SK-N-SH (cell line): Measurements from ENCODE around the gene NSMCE1. TPM values are rescaled to one million over a fixed set of nuclear protein-coding genes. Genes with fewer than 3 reads are reported as not detected.

Experiments used
- CTCF ChIA-PET: fragments of 300-600, 350-600 bp; formaldehyde crosslinking; extraction: SDS; loops from one replicate; lab custom pipeline; 2021; lab: Yijun Ruan, JAX
- POLR2A ChIA-PET: fragments of 350-600 bp; sonication (Branson Sonifier 250); formaldehyde crosslinking; extraction: SDS; loops from one replicate; lab custom pipeline; 2020; ENCODE audit warnings: antibody characterized with exemption, inconsistent platforms; lab: Yijun Ruan, JAX
- DNase-seq: peaks from one replicate; pipeline ENCODE4 v3.0.0; 2012
- H2AFZ ChIP-seq: fragments of 200-600 bp; sonication (generic); 2 replicates; pipeline ENCODE4 v1.8.1; 2016; ENCODE audit warnings: antibody characterized with exemption, mild to moderate bottlenecking, low read depth
- H3F3A ChIP-seq: fragments of 200-600 bp; sonication (generic); replicated peaks from 2 replicates; pipeline ENCODE3; 2016; ENCODE audit warnings: antibody characterized with exemption, mild to moderate bottlenecking; ENCODE audit not compliant: insufficient read depth
- H3K27ac ChIP-seq, 2 experiments: fragments of 200-500 bp in 1 of 2; fragments of 200-600 bp in 1 of 2; sonication (Bioruptor generic) in 1 of 2; sonication (generic), shearing (Covaris generic) in 1 of 2; 2 replicates each; pipeline versions ENCODE4 v1.5.1 to v1.6.1; 2014 to 2016; ENCODE audit warnings: low read depth in 2 of 2, inconsistent platforms in 1 of 2, low read length in 1 of 2, mild to moderate bottlenecking in 1 of 2, mixed read lengths in 1 of 2
- H3K27me3 ChIP-seq: fragments of 200-600 bp; sonication (generic), shearing (Covaris generic); 2 replicates; pipeline ENCODE4 v1.6.1; 2016; ENCODE audit warnings: mixed run types; ENCODE audit not compliant: insufficient read depth
- H3K36me3 ChIP-seq, 2 experiments: fragments of 200-500 bp in 1 of 2; fragments of 200-600 bp in 1 of 2; sonication (Bioruptor generic) in 1 of 2; sonication (generic) in 1 of 2; replicated peaks in 1 of 2; 2 replicates each; pipeline versions ENCODE3 to v1.5.1; 2014 to 2016; ENCODE audit warnings: low read length in 1 of 2, mild to moderate bottlenecking in 1 of 2; ENCODE audit not compliant: insufficient read depth in 2 of 2, control insufficient read depth in 1 of 2
- H3K4me1 ChIP-seq, 2 experiments: fragments of 200-500 bp in 1 of 2; fragments of 200-600 bp in 1 of 2; sonication (Bioruptor generic) in 1 of 2; sonication (generic), shearing (Covaris generic) in 1 of 2; 2 replicates each; pipeline versions ENCODE4 v1.5.1 to v1.6.1; 2014 to 2016; ENCODE audit warnings: low read depth in 1 of 2, low read length in 1 of 2, mixed run types in 1 of 2; ENCODE audit not compliant: insufficient read depth in 2 of 2, control insufficient read depth in 1 of 2
- H3K4me2 ChIP-seq: fragments of 200-600 bp; sonication (generic), shearing (Covaris generic); 2 replicates; pipeline ENCODE4 v1.6.1; 2017; ENCODE audit warnings: mixed run types
- H3K4me3 ChIP-seq, 2 experiments: fragments of 200-500 bp in 1 of 2; fragments of 200-600 bp in 1 of 2; sonication (Bioruptor generic) in 1 of 2; sonication (generic), shearing (Covaris generic) in 1 of 2; 2 replicates each; pipeline versions ENCODE4 v1.5.1 to v1.8.1; 2014 to 2016; ENCODE audit warnings: low read depth in 2 of 2, inconsistent platforms in 1 of 2, low read length in 1 of 2, mild to moderate bottlenecking in 1 of 2, mixed read lengths in 1 of 2, moderate library complexity in 1 of 2
- H3K79me2 ChIP-seq: fragments of 200-600 bp; sonication (generic); 2 replicates; pipeline ENCODE4 v1.8.1; 2017; ENCODE audit warnings: mild to moderate bottlenecking; ENCODE audit not compliant: insufficient read depth
- H3K9ac ChIP-seq: fragments of 200-600 bp; sonication (generic); 2 replicates; pipeline ENCODE4 v1.6.1; 2017; ENCODE audit warnings: mixed run types
- H3K9me2 ChIP-seq: fragments of 200-600 bp; sonication (generic); 2 replicates; pipeline ENCODE4 v1.6.1; 2017; ENCODE audit warnings: mixed run types
- H3K9me3 ChIP-seq: fragments of 200-600 bp; sonication (generic); 2 replicates; pipeline ENCODE4 v1.6.1; 2017; ENCODE audit warnings: mixed run types, mild to moderate bottlenecking, moderate library complexity
- H4K20me1 ChIP-seq: fragments of 200-600 bp; sonication (generic); 2 replicates; pipeline ENCODE4 v1.6.1; 2017; ENCODE audit warnings: mild to moderate bottlenecking, mixed run types; ENCODE audit not compliant: insufficient read depth
- CHD2 ChIP-seq: fragments of 150-350 bp; IDR thresholded peaks from 2 replicates; pipeline ENCODE4 v1.6.1; 2018; ENCODE audit warnings: low read length; ENCODE audit not compliant: partially characterized antibody
- FOXM1 ChIP-seq: IDR thresholded peaks from 2 replicates; pipeline ENCODE4 v1.4.0; 2012; ENCODE audit warnings: low read depth, mild to moderate bottlenecking
- IRF3 ChIP-seq: fragments of 150-350 bp; IDR thresholded peaks from 2 replicates; pipeline ENCODE4 v1.6.1; 2016; ENCODE audit warnings: mild to moderate bottlenecking, low read depth, low read length
- MAX ChIP-seq: IDR thresholded peaks from 2 replicates; pipeline ENCODE4 v1.4.0; 2012; ENCODE audit warnings: low read depth
- NFIC ChIP-seq: IDR thresholded peaks from 2 replicates; pipeline ENCODE4 v1.4.0; 2012; ENCODE audit warnings: borderline replicate concordance
- RAD21 ChIP-seq: IDR thresholded peaks from 2 replicates; pipeline ENCODE4 v1.6.1; 2012; ENCODE audit warnings: mild to moderate bottlenecking, low read length
- RCOR1 ChIP-seq: fragments of 150-350 bp; IDR thresholded peaks from 2 replicates; pipeline ENCODE4 v1.6.1; 2017; ENCODE audit warnings: antibody characterized with exemption, low read length
- SIN3A ChIP-seq: IDR thresholded peaks from 2 replicates; pipeline ENCODE4 v1.6.1; 2012; ENCODE audit warnings: low read depth, mild to moderate bottlenecking, low read length, moderate library complexity, borderline replicate concordance
- SMC3 ChIP-seq: IDR thresholded peaks from 2 replicates; pipeline ENCODE4 v1.6.1; 2012; ENCODE audit warnings: low read depth, low read length, improper control_type of control experiment
- TAF1 ChIP-seq: IDR thresholded peaks from 2 replicates; pipeline ENCODE4 v1.6.1; 2012; ENCODE audit warnings: low read depth, mild to moderate bottlenecking, low read length, moderate library complexity, borderline replicate concordance
- TCF12 ChIP-seq: IDR thresholded peaks from 2 replicates; pipeline ENCODE4 v1.4.0; 2012
- USF1 ChIP-seq: IDR thresholded peaks from 2 replicates; pipeline ENCODE4 v1.4.0; 2012; ENCODE audit warnings: low read depth, borderline replicate concordance
- USF2 ChIP-seq: fragments of 150-350 bp; IDR thresholded peaks from 2 replicates; pipeline ENCODE4 v1.6.1; 2017; ENCODE audit warnings: antibody characterized with exemption, low read length, low read depth, borderline replicate concordance
- ZBTB33 ChIP-seq: IDR thresholded peaks from 2 replicates; pipeline ENCODE4 v1.4.0; 2012; ENCODE audit warnings: low read depth, borderline replicate concordance
- WGBS: methylation state at CpG from one replicate; pipeline ENCODE4 v1.1.6; 2017; ENCODE audit warnings: low lambda C conversion rate; 5-methylcytosine and 5-hydroxymethylcytosine counted together
- polyA plus RNA-seq, 3 experiments: library from polyadenylated mRNA; depleted of rRNA; stranded (reverse); fragments of >200 nt; gene quantifications; 2 replicates each; pipeline ENCODE4 v1.2.3, GENCODE V29; 2012

NSMCE1 gene
- polyA plus RNA-seq, 1 of the 3 experiments (the other 2 are of a cell fraction): 39.8 TPM

- DNase-seq: no peak
- TF ChIP-seq RAD21: no peak
- TF ChIP-seq FOXM1: no peak
- no peak for TF ChIP-seq TAF1
- TF ChIP-seq IRF3: no peak
- TF ChIP-seq TCF12: no peak
- no peak for TF ChIP-seq CHD2
- no peak for TF ChIP-seq NFIC
- TF ChIP-seq SIN3A: no peak
- TF ChIP-seq ZBTB33: no peak
- no peak for TF ChIP-seq SMC3
- TF ChIP-seq USF1: no peak
- no peak for TF ChIP-seq RCOR1
- no peak for TF ChIP-seq MAX
- TF ChIP-seq USF2: no peak
- peaks cover 3% of the 10 kb centered on the region for H3F3A ChIP-seq
- H4K20me1 ChIP-seq: no peaks in the 10 kb centered on the region
- H3K9me3 ChIP-seq: no peaks in the 10 kb centered on the region
- no peaks in the 10 kb centered on the region for H3K36me3 ChIP-seq
- no peaks in the 10 kb centered on the region for H3K27me3 ChIP-seq
- H3K9me2 ChIP-seq: no peaks in the 10 kb centered on the region
- no peak overlapping the region for H3K4me3 ChIP-seq
- 94% methylated on average over 2 of the region's 2 CpGs for WGBS
- H2AFZ ChIP-seq: no peak overlapping the region
- H3K27ac ChIP-seq: no peak overlapping the region
- POLR2A ChIA-PET: no interaction called here
- H3K9ac ChIP-seq: no peak overlapping the region
- H3K4me2 ChIP-seq: no peak overlapping the region
- H3K4me1 ChIP-seq: peaks cover 33 to 48% of the 10 kb centered on the region in 2 experiments; a peak in 3 of 4 replicates
- CTCF ChIA-PET: interaction anchor here (0.6 to 6.3 kb wide), 3 partner anchors 13 to 136 kb away, joined by 3 to 104 read pairs (median 4); no protein-coding TSS in a partner anchor
- no peaks in the 10 kb centered on the region for H3K79me2 ChIP-seq
These were observed 30.0 kb downstream of the NSMCE1 start for GRCh38 chr16:27238591-27238990.
